HEK293T (cell line): ENCODE data around the gene ATP13A4.

ENCODE experiments used
- BHLHE40 ChIP-seq: fragments of 450-650 bp; IDR thresholded peaks from 2 replicates; pipeline ENCODE4 v1.6.1; 2016; ENCODE audit warnings: mild to moderate bottlenecking, moderate library complexity, borderline replicate concordance
- ELF4 ChIP-seq: fragments of 450-650 bp; IDR thresholded peaks from 2 replicates; pipeline ENCODE4 v1.6.1; 2017; ENCODE audit warnings: antibody characterized with exemption
- FOXK2 ChIP-seq: fragments of 450-650 bp; IDR thresholded peaks from 2 replicates; pipeline ENCODE4 v1.6.1; 2016; ENCODE audit warnings: mild to moderate bottlenecking
- HDGF ChIP-seq: fragments of 450-650 bp; IDR thresholded peaks from 2 replicates; pipeline ENCODE4 v1.6.1; 2017; ENCODE audit warnings: antibody characterized with exemption, borderline replicate concordance
- LEF1 ChIP-seq: fragments of 450-650 bp; IDR thresholded peaks from 2 replicates; pipeline ENCODE4 v1.6.1; 2017; ENCODE audit warnings: mild to moderate bottlenecking, borderline replicate concordance
- NFRKB ChIP-seq: fragments of 450-650 bp; IDR thresholded peaks from 2 replicates; pipeline ENCODE4 v1.6.1; 2016; ENCODE audit warnings: mild to moderate bottlenecking, moderate library complexity
- SP1 ChIP-seq: fragments of 450-650 bp; IDR thresholded peaks from 2 replicates; pipeline ENCODE4 v1.6.1; 2017
- TARDBP ChIP-seq: fragments of 450-650 bp; IDR thresholded peaks from 2 replicates; pipeline ENCODE4 v1.6.1; 2016

DNA sequence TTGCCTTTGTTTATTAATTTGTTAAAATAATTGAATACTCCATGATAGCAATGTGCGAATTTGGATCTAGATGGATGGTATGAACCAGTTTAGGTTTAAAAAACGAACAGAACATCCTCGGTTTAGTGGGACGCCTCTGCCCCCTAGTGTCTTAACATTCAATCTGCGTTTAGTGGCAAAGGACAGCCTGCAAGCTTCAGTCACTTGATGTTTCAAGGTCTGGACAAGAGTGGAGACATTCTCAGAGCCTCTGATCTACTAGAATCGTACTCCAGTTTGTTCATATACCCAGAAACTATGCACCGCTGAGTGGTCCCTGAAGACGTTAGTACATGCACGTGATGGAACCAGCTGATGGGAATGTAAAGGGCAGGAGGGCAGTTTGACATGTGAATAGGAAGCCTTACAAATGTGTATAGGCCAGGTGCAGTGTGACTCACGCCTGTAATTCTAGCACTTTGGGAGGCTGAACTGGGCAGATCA is 17.8 kb upstream of the ATP13A4 start:
- TF ChIP-seq ELF4 (no peak), FOXK2 (no peak), NFRKB (no peak), SP1 (no peak), BHLHE40 (no peak), HDGF (no peak), TARDBP (no peak), LEF1 (no peak)
